Measurements from ENCODE around the gene RALGDS. TPM values are rescaled to one million over a fixed set of nuclear protein-coding genes. Genes with fewer than 3 reads are reported as not detected.

Gene RALGDS
- total and polyA plus RNA-seq, 2 of the 13 experiments (the other 11 are each of a cell fraction or from before 2014, with no cell fraction given): 12.9 to 25.5 TPM

GRCh38 chr9:133120501-133121197 is 391 bp downstream of the RALGDS start (continued):
- TF ChIP-seq TBX2 (CRISPR knock-in tag; IDR thresholded peaks at IDR 0.05; ENCODE audit: borderline replicate concordance): peak; percentile 43; the same call in 1 of the 2 replicates
- TF ChIP-seq HNF1A (IDR thresholded peaks at IDR 0.05; ENCODE audit: low read depth): no peak
- 0 out of 2 replicates have a peak, but pooled peaks have one; percentile 19 for TF ChIP-seq HNF1A (CRISPR knock-in tag; IDR thresholded peaks at IDR 0.05; ENCODE audit: borderline replicate concordance)
- TF ChIP-seq ZNF780A (CRISPR knock-in tag; IDR thresholded peaks at IDR 0.05): no peak
- TF ChIP-seq FOXA1 (IDR thresholded peaks at IDR 0.05): no peak
- peak; percentile 41; the same call in 1 of the 2 replicates for TF ChIP-seq FOXA1 (CRISPR knock-in tag; IDR thresholded peaks at IDR 0.05)
- 0 out of 2 replicates have a peak, but pooled peaks have one; percentile 26 for TF ChIP-seq SAP130 (CRISPR knock-in tag; IDR thresholded peaks at IDR 0.05; ENCODE audit: low read depth)
- peak; percentile 18; the same call in 1 of the 2 replicates for TF ChIP-seq FOXK1 (CRISPR knock-in tag; IDR thresholded peaks at IDR 0.05; ENCODE audit: borderline replicate concordance, low read depth)
- no peak for TF ChIP-seq ZHX2 (IDR thresholded peaks at IDR 0.05; ENCODE audit: low read depth)
- 0 out of 2 replicates have a peak, but pooled peaks have one; percentile 25 for TF ChIP-seq ZHX2 (CRISPR knock-in tag; IDR thresholded peaks at IDR 0.05; ENCODE audit: borderline replicate concordance)
- peak; percentile 33; the same call in 1 of the 2 replicates for TF ChIP-seq SPEN (CRISPR knock-in tag; IDR thresholded peaks at IDR 0.05; ENCODE audit: low read depth)
- peak; percentile 56; the same call in 1 of the 2 replicates for TF ChIP-seq ZMAT3 (CRISPR knock-in tag; conservative IDR thresholded peaks at IDR 0.05)
- no peak for TF ChIP-seq ETS1 (CRISPR knock-in tag; IDR thresholded peaks at IDR 0.05)
- TF ChIP-seq MEIS1 (CRISPR knock-in tag; IDR thresholded peaks at IDR 0.05; ENCODE audit: borderline replicate concordance): 0 out of 2 replicates have a peak, but pooled peaks have one; percentile 4
